Measurements from ENCODE around the gene ZP1. TPM values are rescaled to one million over a fixed set of nuclear protein-coding genes. Genes with fewer than 3 reads are reported as not detected.

The ZP1 gene
- total RNA-seq, 1 experiment from 2014 or later, result not detected

DNA sequence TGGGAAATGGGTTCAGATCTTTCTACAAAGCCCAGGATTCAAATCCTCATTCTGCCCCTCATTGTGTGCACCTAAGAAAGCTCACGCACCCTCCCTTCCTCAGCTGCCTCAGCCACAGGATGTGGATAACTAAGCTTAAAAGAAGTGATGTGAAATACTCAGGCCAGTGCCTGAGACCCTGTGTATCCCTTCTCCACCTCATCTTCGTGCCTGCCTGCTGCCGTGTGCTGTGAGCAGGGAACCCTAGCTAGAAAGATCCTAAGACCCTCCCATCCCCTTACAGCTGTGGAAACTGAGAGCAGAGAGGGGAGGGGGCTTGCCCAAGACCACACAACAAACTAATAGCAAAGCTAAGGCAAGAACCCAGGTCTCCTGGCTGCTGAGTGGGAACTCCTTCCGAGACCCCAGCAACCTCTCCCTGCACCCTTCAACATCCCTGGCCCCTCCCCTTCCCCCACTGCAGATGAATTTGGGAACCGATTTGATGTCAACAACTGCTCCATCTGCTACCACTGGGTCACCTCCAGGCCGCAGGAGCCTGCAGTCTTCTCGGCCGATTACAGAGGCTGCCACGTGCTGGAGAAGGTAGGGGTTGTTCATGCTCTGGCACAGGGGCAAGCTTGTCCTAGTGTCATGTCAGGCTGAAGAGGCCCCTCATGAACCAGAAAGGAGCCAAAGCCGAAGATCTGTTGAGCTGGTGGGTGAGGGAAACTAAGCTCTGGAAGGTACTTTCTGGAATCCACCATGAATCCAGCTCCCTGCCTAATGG lies 1.5 kb downstream of the ZP1 start:
- H3K9me3 Mint-ChIP-seq (ENCODE audit: unreplicated experiment), result no peaks in the 10 kb centered on the region
- H3K27me3 Mint-ChIP-seq (ENCODE audit: insufficient read depth, unreplicated experiment), result peaks cover 13% of the 10 kb centered on the region
- intact Hi-C loops (cut with micrococcal nuclease), result no loop called here
- no TSS peak for BruUV-seq (replicated peaks)
- TF ChIP-seq, protein P1, sequence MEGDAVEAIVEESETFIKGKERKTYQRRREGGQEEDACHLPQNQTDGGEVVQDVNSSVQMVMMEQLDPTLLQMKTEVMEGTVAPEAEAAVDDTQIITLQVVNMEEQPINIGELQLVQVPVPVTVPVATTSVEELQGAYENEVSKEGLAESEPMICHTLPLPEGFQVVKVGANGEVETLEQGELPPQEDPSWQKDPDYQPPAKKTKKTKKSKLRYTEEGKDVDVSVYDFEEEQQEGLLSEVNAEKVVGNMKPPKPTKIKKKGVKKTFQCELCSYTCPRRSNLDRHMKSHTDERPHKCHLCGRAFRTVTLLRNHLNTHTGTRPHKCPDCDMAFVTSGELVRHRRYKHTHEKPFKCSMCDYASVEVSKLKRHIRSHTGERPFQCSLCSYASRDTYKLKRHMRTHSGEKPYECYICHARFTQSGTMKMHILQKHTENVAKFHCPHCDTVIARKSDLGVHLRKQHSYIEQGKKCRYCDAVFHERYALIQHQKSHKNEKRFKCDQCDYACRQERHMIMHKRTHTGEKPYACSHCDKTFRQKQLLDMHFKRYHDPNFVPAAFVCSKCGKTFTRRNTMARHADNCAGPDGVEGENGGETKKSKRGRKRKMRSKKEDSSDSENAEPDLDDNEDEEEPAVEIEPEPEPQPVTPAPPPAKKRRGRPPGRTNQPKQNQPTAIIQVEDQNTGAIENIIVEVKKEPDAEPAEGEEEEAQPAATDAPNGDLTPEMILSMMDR (IDR thresholded peaks at IDR 0.05; ENCODE audit: unreplicated experiment), result no peak
- no peak overlapping the region for H3K4me3 Mint-ChIP-seq (ENCODE audit: unreplicated experiment)
- no peak for DNase-seq (ENCODE audit: unreplicated experiment)
- H3K4me1 Mint-ChIP-seq (ENCODE audit: insufficient read depth, unreplicated experiment), result no peaks in the 10 kb centered on the region
- no peak overlapping the region for H3K27ac Mint-ChIP-seq (ENCODE audit: low read depth, unreplicated experiment)
- no peaks in the 10 kb centered on the region for H3K36me3 Mint-ChIP-seq (ENCODE audit: insufficient read depth, unreplicated experiment)
- CTCF ChIA-PET, result interaction anchor here (0.6 to 2.8 kb wide), 8 partner anchors 13 to 38 kb away, joined by 3 to 16 read pairs (median 4); partner anchors contain the start of gene PTGDR2
- POLR2A ChIA-PET, result no interaction called here

- Mint-ChIP-seq H3K4me3 (ENCODE audit: unreplicated experiment) (no peak overlapping the region), H3K36me3 (ENCODE audit: insufficient read depth, unreplicated experiment) (no peaks in the 10 kb centered on the region), H3K9me3 (ENCODE audit: unreplicated experiment) (no peaks in the 10 kb centered on the region), H3K27me3 (ENCODE audit: insufficient read depth, unreplicated experiment) (peaks cover 7% of the 10 kb centered on the region), H3K27ac (ENCODE audit: low read depth, unreplicated experiment) (no peak overlapping the region), H3K4me1 (ENCODE audit: insufficient read depth, unreplicated experiment) (no peaks in the 10 kb centered on the region)
- TF ChIP-seq, protein P1 (IDR thresholded peaks at IDR 0.05; ENCODE audit: unreplicated experiment), result no peak
- DNase-seq (ENCODE audit: unreplicated experiment), result no peak
- ChIA-PET POLR2A (no interaction called here), CTCF (interaction anchor here (1.1 to 2.8 kb wide), 4 partner anchors 13 to 38 kb away, joined by 3 to 16 read pairs (median 6); partner anchors contain the start of gene PTGDR2)
- no TSS peak for BruUV-seq (replicated peaks)
- intact Hi-C loops (cut with micrococcal nuclease), result no loop called here
Measured at GRCh38 chr11:60869451-60869825, 2.1 kb downstream of the ZP1 start.

DNA sequence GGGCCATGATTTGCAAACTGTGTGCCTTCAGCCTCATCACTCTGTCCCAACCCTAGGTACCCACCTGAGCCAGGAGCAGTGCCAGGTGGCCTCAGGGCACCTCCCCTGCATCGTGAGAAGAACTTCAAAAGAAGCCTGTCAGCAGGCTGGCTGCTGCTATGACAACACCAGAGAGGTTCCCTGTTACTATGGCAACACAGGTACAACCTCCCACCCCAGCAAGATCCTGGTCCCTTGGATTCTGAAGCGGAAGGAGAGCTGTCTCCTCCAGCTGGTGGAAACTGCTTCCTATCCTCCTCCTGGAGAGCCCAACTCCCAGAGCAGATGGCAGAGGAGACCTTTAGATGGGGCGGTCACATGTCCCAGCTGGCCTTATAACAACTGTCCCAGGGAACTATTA lies 2.9 kb downstream of the ZP1 start:
- no TSS peak for BruUV-seq (replicated peaks)
- intact Hi-C loops (cut with micrococcal nuclease), result no loop called here

DNA sequence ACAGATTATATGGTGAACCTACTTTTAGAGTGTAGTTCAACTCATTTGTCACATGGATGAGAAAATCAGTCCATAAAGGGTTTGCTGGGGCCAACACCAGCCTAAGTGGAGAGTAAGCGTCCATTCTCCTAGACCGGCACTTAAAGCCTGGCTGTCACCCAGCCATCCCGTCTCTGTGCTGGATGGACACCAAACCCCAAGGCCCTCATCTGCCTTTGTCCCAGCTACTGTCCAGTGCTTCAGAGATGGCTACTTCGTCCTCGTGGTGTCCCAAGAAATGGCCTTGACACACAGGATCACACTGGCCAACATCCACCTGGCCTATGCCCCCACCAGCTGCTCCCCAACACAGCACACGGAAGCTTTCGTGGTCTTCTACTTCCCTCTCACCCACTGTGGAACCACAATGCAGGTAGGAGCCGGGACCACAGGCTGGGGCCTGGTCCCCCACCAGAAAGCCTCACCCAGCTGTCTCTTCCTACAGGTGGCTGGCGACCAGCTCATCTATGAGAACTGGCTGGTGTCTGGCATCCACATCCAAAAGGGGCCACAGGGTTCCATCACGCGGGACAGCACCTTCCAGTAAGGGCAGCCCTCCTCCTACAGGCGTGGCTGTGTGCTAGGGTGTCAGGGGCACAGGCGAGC lies 3.5 kb downstream of the ZP1 start:
- intact Hi-C loops (cut with micrococcal nuclease), result no loop called here
- DNase-seq (ENCODE audit: unreplicated experiment), result no peak
- ChIA-PET CTCF (interaction anchor here (1.5 to 2.8 kb wide), 3 partner anchors 10 to 40 kb away, joined by 4 to 16 read pairs (median 7); no protein-coding TSS in a partner anchor), POLR2A (interaction anchor here (1.1 kb wide), 1 partner anchor 27 kb away, joined by 4 read pairs; no protein-coding TSS in a partner anchor)
- no peaks in the 10 kb centered on the region for H3K27me3 Mint-ChIP-seq (ENCODE audit: insufficient read depth, unreplicated experiment)
- no TSS peak for BruUV-seq (replicated peaks)
- no peaks in the 10 kb centered on the region for H3K9me3 Mint-ChIP-seq (ENCODE audit: unreplicated experiment)
- no peaks in the 10 kb centered on the region for H3K4me1 Mint-ChIP-seq (ENCODE audit: insufficient read depth, unreplicated experiment)
- no peaks in the 10 kb centered on the region for H3K36me3 Mint-ChIP-seq (ENCODE audit: insufficient read depth, unreplicated experiment)
- no peak overlapping the region for H3K27ac Mint-ChIP-seq (ENCODE audit: low read depth, unreplicated experiment)
- H3K4me3 Mint-ChIP-seq (ENCODE audit: unreplicated experiment), result no peak overlapping the region
- TF ChIP-seq, protein P1 (IDR thresholded peaks at IDR 0.05; ENCODE audit: unreplicated experiment), result no peak

More for the DNA sequence above, 2.9 kb downstream of the ZP1 start:
- ChIA-PET CTCF (interaction anchor here (2.2 to 2.8 kb wide), 2 partner anchors 18 to 39 kb away, joined by 7 to 16 read pairs; no protein-coding TSS in a partner anchor), POLR2A (interaction anchor here (1.1 kb wide), 1 partner anchor 26 kb away, joined by 4 read pairs; no protein-coding TSS in a partner anchor)
- TF ChIP-seq, protein P1 (IDR thresholded peaks at IDR 0.05; ENCODE audit: unreplicated experiment), result no peak
- H3K27ac Mint-ChIP-seq (ENCODE audit: low read depth, unreplicated experiment), result no peak overlapping the region
- no peak for DNase-seq (ENCODE audit: unreplicated experiment)
- H3K27me3 Mint-ChIP-seq (ENCODE audit: insufficient read depth, unreplicated experiment), result no peaks in the 10 kb centered on the region
- H3K36me3 Mint-ChIP-seq (ENCODE audit: insufficient read depth, unreplicated experiment), result no peaks in the 10 kb centered on the region
- H3K4me3 Mint-ChIP-seq (ENCODE audit: unreplicated experiment), result no peak overlapping the region
- H3K9me3 Mint-ChIP-seq (ENCODE audit: unreplicated experiment), result no peaks in the 10 kb centered on the region
- no peaks in the 10 kb centered on the region for H3K4me1 Mint-ChIP-seq (ENCODE audit: insufficient read depth, unreplicated experiment)
